HepG2 (cell line): Measurements from ENCODE around the gene MRPS5. TPM values are rescaled to one million over a fixed set of nuclear protein-coding genes. Genes with fewer than 3 reads are reported as not detected.

ENCODE experiments used
- FOXA3 ChIP-seq: IDR thresholded peaks from 2 replicates; pipeline ENCODE4 v1.6.1; 2016; ENCODE audit warnings: missing genetic modification reagents, missing compliant biosample characterization
- MEF2D ChIP-seq: sonication (generic); formaldehyde crosslinking; IDR thresholded peaks from 2 replicates; pipeline ENCODE4 v1.5.1; 2020; ENCODE audit warnings: mild to moderate bottlenecking, missing genetic modification reagents
- ZBTB42 ChIP-seq: sonication (generic); formaldehyde crosslinking; IDR thresholded peaks from 2 replicates; pipeline ENCODE4 v1.5.0; 2020; ENCODE audit warnings: mild to moderate bottlenecking, missing genetic modification reagents
- ZNF235 ChIP-seq: sonication (generic); formaldehyde crosslinking; IDR thresholded peaks from 2 replicates; pipeline ENCODE4 v1.8.1; 2023; ENCODE audit warnings: mild to moderate bottlenecking, missing genetic modification reagents, borderline replicate concordance
- ZNF451 ChIP-seq: sonication (generic); formaldehyde crosslinking; IDR thresholded peaks from 2 replicates; pipeline ENCODE4 v1.5.0; 2020; ENCODE audit warnings: mild to moderate bottlenecking, missing genetic modification reagents
- ZNF543 ChIP-seq: sonication (generic); formaldehyde crosslinking; IDR thresholded peaks from 2 replicates; pipeline ENCODE4 v1.4.0; 2020; ENCODE audit warnings: mild to moderate bottlenecking, missing genetic modification reagents
- ZNF562 ChIP-seq: sonication (generic); formaldehyde crosslinking; IDR thresholded peaks from 2 replicates; pipeline ENCODE4 v1.8.0; 2022; ENCODE audit warnings: missing genetic modification reagents, borderline replicate concordance
- polyA plus RNA-seq, 8 experiments: library from polyadenylated mRNA; depleted of rRNA in 3 of 8; stranded (reverse) in 7 of 8; unstranded in 1 of 8; fragments of >200 nt; fragmentation: Illumina TruSeq in 4 of 8; extraction: Trizol in 4 of 8; gene quantifications; 2 replicates each; pipeline versions ENCODE4 v1.2.1 to v1.2.3, GENCODE V29; 2011 to 2016; ENCODE audit warnings: low read depth in 4 of 8, missing spikeins in 1 of 8, mixed read lengths in 1 of 8; ENCODE audit not compliant: insufficient read depth in 1 of 8
- total RNA-seq, 5 experiments: library from RNA; depleted of rRNA; stranded (reverse); fragments of >200 nt; fragmentation: Illumina TruSeq; extraction: Trizol; gene quantifications; 2 replicates each; pipeline ENCODE4 v1.2.3, GENCODE V29; 2016; ENCODE audit warnings: low read depth in 1 of 5
- TF ChIP-seq, protein P1 (sequence below): sonication (generic); formaldehyde crosslinking; IDR thresholded peaks from 2 replicates; pipeline ENCODE4 v1.4.0; 2020; ENCODE audit warnings: missing genetic modification reagents, borderline replicate concordance
- TF ChIP-seq, protein P2 (sequence below): sonication (generic); formaldehyde crosslinking; IDR thresholded peaks from 2 replicates; pipeline ENCODE4 v1.5.0; 2020; ENCODE audit warnings: missing genetic modification reagents

Gene MRPS5
- total and polyA plus RNA-seq, 2 of the 13 experiments (the other 11 are each of a cell fraction or from before 2014, with no cell fraction given) = 98.8 to 134 TPM

DNA sequence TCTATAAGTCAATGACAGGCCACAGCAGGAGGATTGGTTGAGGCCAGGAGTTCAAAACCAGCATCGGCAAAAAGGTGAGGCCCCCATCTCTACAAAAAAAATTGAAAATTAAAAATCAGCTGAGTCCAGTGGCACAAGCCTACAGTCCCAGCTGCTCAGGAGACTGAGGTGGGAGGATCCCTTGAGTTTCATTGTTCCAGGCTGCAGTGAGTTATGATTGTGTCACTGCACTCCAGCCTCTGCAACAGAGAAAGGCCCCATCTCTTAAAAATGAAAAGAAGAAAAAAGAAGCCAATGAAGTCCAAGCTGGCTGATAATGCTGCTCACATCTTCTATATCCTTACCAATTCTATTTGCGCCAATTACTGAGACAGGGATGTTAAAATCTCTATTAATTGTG is 39.1 kb downstream of the MRPS5 start (continued):
- TF ChIP-seq, protein P1, sequence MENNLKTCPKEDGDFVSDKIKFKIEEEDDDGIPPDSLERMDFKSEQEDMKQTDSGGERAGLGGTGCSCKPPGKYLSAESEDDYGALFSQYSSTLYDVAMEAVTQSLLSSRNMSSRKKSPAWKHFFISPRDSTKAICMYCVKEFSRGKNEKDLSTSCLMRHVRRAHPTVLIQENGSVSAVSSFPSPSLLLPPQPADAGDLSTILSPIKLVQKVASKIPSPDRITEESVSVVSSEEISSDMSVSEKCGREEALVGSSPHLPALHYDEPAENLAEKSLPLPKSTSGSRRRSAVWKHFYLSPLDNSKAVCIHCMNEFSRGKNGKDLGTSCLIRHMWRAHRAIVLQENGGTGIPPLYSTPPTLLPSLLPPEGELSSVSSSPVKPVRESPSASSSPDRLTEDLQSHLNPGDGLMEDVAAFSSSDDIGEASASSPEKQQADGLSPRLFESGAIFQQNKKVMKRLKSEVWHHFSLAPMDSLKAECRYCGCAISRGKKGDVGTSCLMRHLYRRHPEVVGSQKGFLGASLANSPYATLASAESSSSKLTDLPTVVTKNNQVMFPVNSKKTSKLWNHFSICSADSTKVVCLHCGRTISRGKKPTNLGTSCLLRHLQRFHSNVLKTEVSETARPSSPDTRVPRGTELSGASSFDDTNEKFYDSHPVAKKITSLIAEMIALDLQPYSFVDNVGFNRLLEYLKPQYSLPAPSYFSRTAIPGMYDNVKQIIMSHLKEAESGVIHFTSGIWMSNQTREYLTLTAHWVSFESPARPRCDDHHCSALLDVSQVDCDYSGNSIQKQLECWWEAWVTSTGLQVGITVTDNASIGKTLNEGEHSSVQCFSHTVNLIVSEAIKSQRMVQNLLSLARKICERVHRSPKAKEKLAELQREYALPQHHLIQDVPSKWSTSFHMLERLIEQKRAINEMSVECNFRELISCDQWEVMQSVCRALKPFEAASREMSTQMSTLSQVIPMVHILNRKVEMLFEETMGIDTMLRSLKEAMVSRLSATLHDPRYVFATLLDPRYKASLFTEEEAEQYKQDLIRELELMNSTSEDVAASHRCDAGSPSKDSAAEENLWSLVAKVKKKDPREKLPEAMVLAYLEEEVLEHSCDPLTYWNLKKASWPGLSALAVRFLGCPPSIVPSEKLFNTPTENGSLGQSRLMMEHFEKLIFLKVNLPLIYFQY (CRISPR knock-in tag) = no peak
- TF ChIP-seq ZNF543 (CRISPR knock-in tag) = no peak
- TF ChIP-seq, protein P2, sequence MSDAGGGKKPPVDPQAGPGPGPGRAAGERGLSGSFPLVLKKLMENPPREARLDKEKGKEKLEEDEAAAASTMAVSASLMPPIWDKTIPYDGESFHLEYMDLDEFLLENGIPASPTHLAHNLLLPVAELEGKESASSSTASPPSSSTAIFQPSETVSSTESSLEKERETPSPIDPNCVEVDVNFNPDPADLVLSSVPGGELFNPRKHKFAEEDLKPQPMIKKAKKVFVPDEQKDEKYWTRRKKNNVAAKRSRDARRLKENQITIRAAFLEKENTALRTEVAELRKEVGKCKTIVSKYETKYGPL (CRISPR knock-in tag) = no peak
- no peak for TF ChIP-seq MEF2D (CRISPR knock-in tag)
- no peak for TF ChIP-seq FOXA3 (CRISPR knock-in tag)
- no peak for TF ChIP-seq ZBTB42
- TF ChIP-seq ZNF451 (CRISPR knock-in tag) = no peak
- no peak for TF ChIP-seq ZNF562 (CRISPR knock-in tag)
- no peak for TF ChIP-seq ZNF235
- TF ChIP-seq, all 625 proteins: peak for 0
